ENCODE results near the gene FUT2. TPM values are rescaled to one million over a fixed set of nuclear protein-coding genes. Genes with fewer than 3 reads are reported as not detected.
"Not testable (repeated sequence)": the region's sequence is repeated elsewhere in the genome, so short reads cannot be mapped to it uniquely, and the experiment has no call there.

The FUT2 gene
- total RNA-seq, 1 donor from 2014 or later = not detected

DNA sequence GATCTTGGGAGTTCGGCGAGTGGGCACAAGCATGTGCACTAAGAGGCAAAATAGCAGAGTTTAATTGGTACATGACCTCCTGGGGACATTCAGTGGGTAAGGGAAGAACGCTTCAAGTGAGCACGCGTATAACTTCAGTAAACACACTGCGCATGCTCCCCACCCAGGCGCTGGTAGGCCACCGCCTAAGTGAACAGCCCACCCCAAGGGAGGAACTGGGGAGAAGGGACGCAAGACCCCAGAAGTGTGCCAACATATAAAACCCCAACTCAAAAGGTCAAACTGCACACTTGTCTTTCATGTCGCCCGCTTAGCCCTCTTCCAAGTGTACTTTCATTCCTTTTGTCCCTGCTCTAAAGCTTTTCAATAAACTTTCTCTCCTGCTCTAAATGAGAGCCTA, 12.4 kb upstream of the FUT2 start:
- Mint-ChIP-seq H3K4me3 (no peak overlapping the region), H3K27me3 (ENCODE audit: low read depth) (no peaks in the 10 kb centered on the region), H3K4me1 (peaks cover 3% of the 10 kb centered on the region), H3K9me3 (no peaks in the 10 kb centered on the region), H3K36me3 (ENCODE audit: low read depth) (no peaks in the 10 kb centered on the region), H3K27ac (ENCODE audit: unreplicated experiment) (no peak overlapping the region)
- DNase-seq (ENCODE audit: low read depth, low spot score) = no peak
- TF ChIP-seq, protein P1, sequence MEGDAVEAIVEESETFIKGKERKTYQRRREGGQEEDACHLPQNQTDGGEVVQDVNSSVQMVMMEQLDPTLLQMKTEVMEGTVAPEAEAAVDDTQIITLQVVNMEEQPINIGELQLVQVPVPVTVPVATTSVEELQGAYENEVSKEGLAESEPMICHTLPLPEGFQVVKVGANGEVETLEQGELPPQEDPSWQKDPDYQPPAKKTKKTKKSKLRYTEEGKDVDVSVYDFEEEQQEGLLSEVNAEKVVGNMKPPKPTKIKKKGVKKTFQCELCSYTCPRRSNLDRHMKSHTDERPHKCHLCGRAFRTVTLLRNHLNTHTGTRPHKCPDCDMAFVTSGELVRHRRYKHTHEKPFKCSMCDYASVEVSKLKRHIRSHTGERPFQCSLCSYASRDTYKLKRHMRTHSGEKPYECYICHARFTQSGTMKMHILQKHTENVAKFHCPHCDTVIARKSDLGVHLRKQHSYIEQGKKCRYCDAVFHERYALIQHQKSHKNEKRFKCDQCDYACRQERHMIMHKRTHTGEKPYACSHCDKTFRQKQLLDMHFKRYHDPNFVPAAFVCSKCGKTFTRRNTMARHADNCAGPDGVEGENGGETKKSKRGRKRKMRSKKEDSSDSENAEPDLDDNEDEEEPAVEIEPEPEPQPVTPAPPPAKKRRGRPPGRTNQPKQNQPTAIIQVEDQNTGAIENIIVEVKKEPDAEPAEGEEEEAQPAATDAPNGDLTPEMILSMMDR (conservative IDR thresholded peaks at IDR 0.05) = no peak

GRCh38 chr19:48685583-48685982, 10.2 kb upstream of the FUT2 start:
- Mint-ChIP-seq H3K9me3 (no peaks in the 10 kb centered on the region), H3K27me3 (ENCODE audit: low read depth) (no peaks in the 10 kb centered on the region), H3K4me3 (no peak overlapping the region), H3K27ac (ENCODE audit: unreplicated experiment) (no peak overlapping the region), H3K4me1 (peaks cover 3% of the 10 kb centered on the region), H3K36me3 (ENCODE audit: low read depth) (no peaks in the 10 kb centered on the region)
- DNase-seq (ENCODE audit: low read depth, low spot score) = no peak
- TF ChIP-seq, protein P1 (conservative IDR thresholded peaks at IDR 0.05) = no peak

GRCh38 chr19:48686088-48686487, 9.7 kb upstream of the FUT2 start:
- H3K27me3 Mint-ChIP-seq (ENCODE audit: low read depth) = no peaks in the 10 kb centered on the region
- no peaks in the 10 kb centered on the region for H3K9me3 Mint-ChIP-seq
- H3K4me1 Mint-ChIP-seq = peaks cover 3% of the 10 kb centered on the region
- H3K4me3 Mint-ChIP-seq = no peak overlapping the region
- H3K27ac Mint-ChIP-seq (ENCODE audit: unreplicated experiment) = no peak overlapping the region
- TF ChIP-seq, protein P1 (conservative IDR thresholded peaks at IDR 0.05) = no peak
- H3K36me3 Mint-ChIP-seq (ENCODE audit: low read depth) = no peaks in the 10 kb centered on the region
- DNase-seq (ENCODE audit: low read depth, low spot score) = no peak

- H3K4me1 Mint-ChIP-seq; H3K27ac Mint-ChIP-seq (ENCODE audit: unreplicated experiment); DNase-seq (ENCODE audit: low read depth, low spot score); H3K4me3 Mint-ChIP-seq; H3K27me3 Mint-ChIP-seq (ENCODE audit: low read depth); H3K9me3 Mint-ChIP-seq; H3K36me3 Mint-ChIP-seq (ENCODE audit: low read depth): not testable (repeated sequence)
Observed at GRCh38 chr19:48686637-48687036, 9.1 kb upstream of the FUT2 start.

- TF ChIP-seq, protein P1 (conservative IDR thresholded peaks at IDR 0.05) = no peak
- DNase-seq (ENCODE audit: low read depth, low spot score) = no peak
- Mint-ChIP-seq H3K36me3 (ENCODE audit: low read depth) (no peaks in the 10 kb centered on the region), H3K27me3 (ENCODE audit: low read depth) (no peaks in the 10 kb centered on the region), H3K4me1 (peaks cover 3% of the 10 kb centered on the region), H3K27ac (ENCODE audit: unreplicated experiment) (no peak overlapping the region), H3K4me3 (no peak overlapping the region), H3K9me3 (no peaks in the 10 kb centered on the region)
Observed at GRCh38 chr19:48687776-48688175, 8.0 kb upstream of the FUT2 start.

- H3K27me3 Mint-ChIP-seq (ENCODE audit: low read depth) = peaks cover 6% of the 10 kb centered on the region
- TF ChIP-seq, protein P1 (conservative IDR thresholded peaks at IDR 0.05) = no peak
- H3K36me3 Mint-ChIP-seq (ENCODE audit: low read depth) = no peaks in the 10 kb centered on the region
- H3K4me1 Mint-ChIP-seq = peaks cover 3% of the 10 kb centered on the region
- no peaks in the 10 kb centered on the region for H3K9me3 Mint-ChIP-seq
- no peak for DNase-seq (ENCODE audit: low read depth, low spot score)
- H3K27ac Mint-ChIP-seq (ENCODE audit: unreplicated experiment) = no peak overlapping the region
- H3K4me3 Mint-ChIP-seq = no peak overlapping the region
Observed at GRCh38 chr19:48689449-48689848, 6.3 kb upstream of the FUT2 start.

GRCh38 chr19:48693629-48694028, 2.1 kb upstream of the FUT2 start:
- H3K4me3 Mint-ChIP-seq; H3K36me3 Mint-ChIP-seq (ENCODE audit: low read depth); H3K9me3 Mint-ChIP-seq; DNase-seq (ENCODE audit: low read depth, low spot score); H3K4me1 Mint-ChIP-seq; H3K27ac Mint-ChIP-seq (ENCODE audit: unreplicated experiment): not testable (repeated sequence)
- H3K27me3 Mint-ChIP-seq (ENCODE audit: low read depth) = peaks cover 43% of the 10 kb centered on the region
